Fibroblast of skin of abdomen (primary cell): ENCODE results near the gene SUDS3.
A peak's percentile ranks its signal among the peaks of the same experiment; 100 is the strongest.

Experiments used
- DNase-seq: peaks from one replicate; pipeline ENCODE4 v3.0.0-alpha.2; 2013

The SUDS3 gene

GRCh38 chr12:118455327-118455726 is 79.0 kb downstream of the SUDS3 start:
- DNase-seq, result no peak

GRCh38 chr12:118456741-118457140 is 80.4 kb downstream of the SUDS3 start:
- DNase-seq, result peak; percentile 19

GRCh38 chr12:118459110-118459509 is 82.8 kb downstream of the SUDS3 start:
- DNase-seq, result no peak

GRCh38 chr12:118463677-118464076 is 87.3 kb downstream of the SUDS3 start:
- no peak for DNase-seq

GRCh38 chr12:118465706-118466105 is 89.4 kb downstream of the SUDS3 start:
- DNase-seq, result no peak
